Measurements from ENCODE around the gene RAPGEF3.

RAPGEF3 gene

GRCh38 chr12:47762850-47763465, 4.3 kb upstream of the RAPGEF3 start:
- in situ Hi-C loops (cut with HindIII; ENCODE audit: low sequenced_read_pairs), result no loop called here

- in situ Hi-C loops (cut with HindIII; ENCODE audit: low sequenced_read_pairs), result no loop called here
Observed at GRCh38 chr12:47758584-47758833, 171 bp downstream of the RAPGEF3 start.

- in situ Hi-C loops (cut with HindIII; ENCODE audit: low sequenced_read_pairs), result no loop called here
Observed at GRCh38 chr12:47757840-47758583, 668 bp downstream of the RAPGEF3 start.

GRCh38 chr12:47757364-47757839, 1.3 kb downstream of the RAPGEF3 start:
- in situ Hi-C loops (cut with HindIII; ENCODE audit: low sequenced_read_pairs), result no loop called here

DNA sequence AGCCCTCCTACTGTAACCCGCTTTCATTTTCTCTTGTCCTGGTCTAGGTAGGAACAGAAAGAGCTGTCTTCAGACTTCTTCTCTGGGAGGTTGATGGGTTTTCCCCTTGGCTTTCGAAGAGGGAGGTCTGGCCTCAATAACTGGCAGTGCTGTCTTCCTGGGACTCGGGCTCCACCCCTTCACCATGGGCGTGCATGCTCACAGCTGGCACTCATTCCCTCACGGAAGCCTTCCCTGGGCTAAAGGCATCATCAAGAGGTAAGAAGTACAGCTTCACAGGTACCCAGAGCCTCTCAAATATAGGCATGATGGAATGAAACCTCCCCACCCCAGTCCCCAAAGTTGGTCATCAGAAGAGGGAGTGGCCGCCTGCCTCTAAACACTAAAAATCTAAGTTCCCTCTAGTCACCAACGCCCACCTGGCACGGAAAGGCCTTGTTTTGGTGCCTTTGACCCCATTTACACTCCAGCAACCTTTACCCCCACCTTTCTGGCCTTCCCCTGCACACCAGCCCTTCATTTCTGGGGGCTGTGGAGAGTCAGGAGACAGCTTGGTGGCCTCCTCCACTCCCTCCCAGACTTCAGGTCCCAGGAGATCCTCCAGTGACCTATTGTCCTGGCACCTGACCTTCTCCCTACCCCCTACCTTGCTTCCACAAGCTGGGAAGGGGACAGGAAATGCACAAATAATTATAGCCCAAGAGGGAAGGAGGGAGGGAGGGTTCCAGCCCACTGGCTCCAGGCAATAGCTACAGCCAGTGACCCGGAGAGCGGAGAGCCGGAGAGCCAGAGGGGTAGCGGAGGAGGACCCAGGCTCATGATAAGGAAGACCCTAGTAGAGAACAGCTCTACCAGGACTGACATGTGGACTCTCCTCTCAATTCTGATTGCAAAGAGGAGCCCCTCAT, 2.8 kb downstream of the RAPGEF3 start:
- in situ Hi-C loops (cut with HindIII; ENCODE audit: low sequenced_read_pairs), result no loop called here

DNA sequence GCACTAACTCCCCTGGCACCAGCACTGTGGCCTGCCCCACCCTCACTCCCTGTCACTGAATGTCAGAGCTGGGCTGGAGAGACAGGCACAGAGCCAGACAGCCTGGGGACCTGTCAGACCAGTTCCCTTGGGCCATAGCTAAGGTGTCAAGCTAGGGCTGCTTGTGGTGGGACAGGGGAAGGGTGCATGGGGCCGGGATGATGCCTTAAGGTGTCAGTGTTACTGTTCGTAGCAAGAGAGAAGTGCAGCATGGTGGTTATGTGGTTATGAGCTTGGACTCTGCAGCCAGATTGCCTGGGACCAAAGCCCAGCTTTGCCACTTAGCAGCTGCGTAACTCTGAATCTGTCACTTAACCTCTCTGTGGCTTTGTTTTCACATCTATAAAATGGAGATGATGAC, 3.8 kb downstream of the RAPGEF3 start:
- in situ Hi-C loops (cut with HindIII; ENCODE audit: low sequenced_read_pairs), result no loop called here

DNA sequence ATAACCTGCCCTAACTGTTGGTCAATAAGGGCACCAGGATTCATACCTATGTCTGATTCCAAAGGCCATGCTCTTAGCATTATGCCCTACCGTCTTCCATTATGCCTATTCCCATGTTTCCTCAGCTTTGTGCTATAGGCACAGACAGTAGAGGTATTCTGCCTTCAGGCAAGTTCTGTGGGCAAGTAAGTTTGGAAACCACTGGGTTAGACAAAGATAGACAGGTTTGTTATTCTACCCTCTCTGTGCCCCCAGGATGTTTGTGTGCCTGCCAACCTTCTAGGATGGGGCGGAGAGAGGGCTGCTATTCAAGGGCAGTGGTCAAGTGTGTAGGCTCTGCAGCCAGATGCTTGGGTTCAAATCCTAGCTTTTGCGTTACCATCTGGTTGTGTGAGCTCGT, 4.6 kb downstream of the RAPGEF3 start:
- in situ Hi-C loops (cut with HindIII; ENCODE audit: low sequenced_read_pairs), result no loop called here

DNA sequence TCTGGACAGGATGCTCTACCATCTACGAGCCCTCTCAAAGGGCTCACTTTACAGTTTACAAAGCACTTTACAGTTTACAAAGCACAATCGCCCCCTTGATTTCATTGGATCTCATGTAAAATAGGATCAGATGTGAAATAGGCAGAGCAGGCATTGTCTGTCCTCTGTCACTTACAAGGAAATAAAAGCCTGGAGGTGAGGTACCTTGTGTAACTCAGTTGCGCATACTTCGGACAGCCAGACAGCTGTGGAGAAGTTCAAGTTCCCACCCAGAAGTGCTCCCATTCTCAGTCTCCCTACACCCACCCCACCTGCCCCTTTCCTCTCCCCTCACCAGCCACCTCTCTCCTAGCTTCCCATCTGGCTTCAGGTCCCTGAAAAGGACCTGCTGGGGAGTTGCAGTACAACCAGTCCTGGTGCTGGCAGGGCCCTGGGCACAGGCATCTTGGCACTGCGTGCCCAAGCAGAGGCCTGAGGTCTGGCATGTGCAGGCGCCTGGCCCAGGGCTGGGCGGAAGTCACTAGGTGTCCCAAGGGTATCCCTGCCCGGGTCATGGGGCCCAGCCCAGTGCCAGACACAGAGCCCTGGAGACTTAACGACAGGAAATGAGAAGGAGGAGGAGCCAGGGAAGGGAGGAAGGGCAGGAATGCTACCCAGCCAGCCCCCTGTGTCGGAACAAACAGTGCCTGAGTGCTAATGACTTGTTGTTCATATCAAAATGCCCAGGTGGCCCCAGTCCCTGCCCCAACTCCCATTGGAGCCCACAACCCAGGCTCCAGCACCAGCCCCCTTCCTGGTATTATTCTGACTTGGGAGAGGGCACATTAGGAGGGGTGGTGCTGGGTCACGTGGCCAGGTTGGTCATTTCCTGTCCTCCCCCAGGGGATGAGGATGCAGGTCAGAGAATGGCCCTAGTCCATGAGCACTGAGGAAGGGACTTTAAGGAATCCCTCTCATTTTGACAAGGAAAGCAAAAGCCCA, 5.4 kb downstream of the RAPGEF3 start:
- in situ Hi-C loops (cut with HindIII; ENCODE audit: low sequenced_read_pairs), result no loop called here

- in situ Hi-C loops (cut with HindIII; ENCODE audit: low sequenced_read_pairs), result no loop called here
Observed at GRCh38 chr12:47752552-47752951, 6.1 kb downstream of the RAPGEF3 start.

DNA sequence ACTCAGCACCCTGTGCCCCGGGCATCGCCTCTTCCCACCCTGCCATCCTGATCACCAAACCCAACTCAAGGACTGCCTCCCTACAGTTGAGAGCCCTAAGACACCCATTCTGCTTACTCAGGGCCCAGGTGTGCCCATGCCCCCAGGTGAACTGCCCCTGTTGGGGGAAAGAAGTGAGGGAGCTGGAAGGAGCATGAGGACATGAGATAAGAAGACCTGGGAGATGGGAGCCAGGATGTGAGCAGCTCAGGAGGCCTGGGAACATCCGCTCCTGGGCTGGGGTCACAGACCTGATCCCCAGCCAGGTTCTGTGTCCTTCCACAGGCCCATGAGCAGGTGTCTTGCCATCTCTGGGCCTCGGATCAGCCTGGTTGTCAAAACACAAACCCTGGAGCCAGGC, 6.6 kb downstream of the RAPGEF3 start:
- in situ Hi-C loops (cut with HindIII; ENCODE audit: low sequenced_read_pairs), result no loop called here

DNA sequence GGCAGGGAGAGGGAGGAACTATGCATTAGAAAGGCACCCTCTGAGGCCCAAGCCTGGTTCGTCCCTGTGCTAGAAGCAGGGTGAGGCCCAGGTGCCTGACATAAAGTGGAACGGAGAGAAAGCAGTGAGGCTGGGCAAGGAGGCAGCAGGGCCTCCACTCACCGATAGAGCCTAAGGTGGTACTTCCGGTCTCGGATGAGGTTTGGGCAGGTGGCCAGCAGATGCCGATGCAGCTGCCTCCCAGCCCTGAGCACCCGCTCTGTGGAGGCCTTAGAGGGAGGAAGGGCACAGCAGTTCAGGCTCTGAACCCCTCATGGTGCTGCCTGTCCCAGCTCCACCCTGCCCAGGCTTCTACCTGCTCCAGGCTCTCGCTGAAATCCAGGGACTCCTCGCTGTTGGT, 7.1 kb downstream of the RAPGEF3 start:
- in situ Hi-C loops (cut with HindIII; ENCODE audit: low sequenced_read_pairs), result no loop called here

- in situ Hi-C loops (cut with HindIII; ENCODE audit: low sequenced_read_pairs), result no loop called here
Observed at GRCh38 chr12:47750916-47751470, 7.7 kb downstream of the RAPGEF3 start.

GRCh38 chr12:47750229-47750798, 8.4 kb downstream of the RAPGEF3 start:
- in situ Hi-C loops (cut with HindIII; ENCODE audit: low sequenced_read_pairs), result no loop called here

GRCh38 chr12:47748899-47749298, 9.8 kb downstream of the RAPGEF3 start:
- in situ Hi-C loops (cut with HindIII; ENCODE audit: low sequenced_read_pairs), result no loop called here

DNA sequence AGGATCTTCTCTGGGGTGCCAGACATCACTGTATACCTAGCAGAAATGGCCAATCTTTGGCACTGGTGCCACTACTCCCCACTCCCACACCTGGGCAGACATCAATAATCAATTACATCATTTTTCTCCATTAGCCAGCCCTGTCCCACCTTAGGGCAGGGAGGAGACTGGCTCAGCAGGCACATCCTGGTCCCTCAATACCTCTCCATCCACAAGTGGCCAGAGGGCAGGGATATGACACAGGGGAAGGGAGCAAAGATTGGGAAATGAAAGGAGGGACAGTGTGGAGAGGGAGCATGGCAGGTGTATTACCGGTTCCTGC, 10.2 kb downstream of the RAPGEF3 start:
- in situ Hi-C loops (cut with HindIII; ENCODE audit: low sequenced_read_pairs), result no loop called here

GRCh38 chr12:47747596-47748506, 10.8 kb downstream of the RAPGEF3 start:
- in situ Hi-C loops (cut with HindIII; ENCODE audit: low sequenced_read_pairs), result no loop called here

GRCh38 chr12:47747126-47747525, 11.6 kb downstream of the RAPGEF3 start:
- in situ Hi-C loops (cut with HindIII; ENCODE audit: low sequenced_read_pairs), result no loop called here

DNA sequence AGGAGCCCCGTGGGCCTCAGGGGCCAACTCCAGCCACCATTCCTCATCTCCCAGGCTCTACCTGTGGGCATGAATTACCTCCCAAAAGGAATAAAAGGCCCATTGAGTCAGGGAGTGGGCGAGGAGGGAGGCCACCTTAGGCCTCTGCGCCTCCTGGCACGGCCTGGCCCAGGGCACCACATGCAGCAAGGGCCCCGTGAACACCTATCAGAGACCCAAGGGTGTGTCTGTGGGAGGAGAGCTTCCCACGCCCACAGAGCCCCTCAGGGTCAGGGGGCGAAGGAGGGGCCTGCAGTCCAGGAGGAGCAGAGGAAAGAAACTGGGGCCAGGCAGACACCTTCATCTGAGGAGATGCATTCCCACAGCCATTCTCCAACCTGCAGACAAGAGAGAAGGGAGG, 12.2 kb downstream of the RAPGEF3 start:
- in situ Hi-C loops (cut with HindIII; ENCODE audit: low sequenced_read_pairs), result no loop called here

DNA sequence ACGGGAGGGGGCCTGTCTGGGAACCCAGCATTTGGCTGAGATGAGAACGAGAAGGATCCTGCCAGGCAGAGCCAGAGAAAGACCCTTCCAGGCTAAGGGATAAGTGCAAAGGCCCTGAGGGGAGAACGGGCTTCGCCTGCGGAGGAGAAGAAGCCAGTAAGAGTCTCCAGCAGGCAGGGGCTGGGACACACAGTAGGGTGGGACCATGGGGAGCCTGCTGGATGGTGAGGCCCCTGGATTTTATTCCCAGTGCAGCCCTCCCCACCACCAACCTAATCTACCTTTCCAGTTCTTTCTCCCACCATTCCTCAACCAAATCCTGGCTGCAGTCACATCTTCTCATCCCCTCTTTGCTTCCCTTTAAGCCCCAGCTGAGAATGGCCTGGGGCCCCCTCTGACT, 12.6 kb downstream of the RAPGEF3 start:
- in situ Hi-C loops (cut with HindIII; ENCODE audit: low sequenced_read_pairs), result no loop called here
